ENCODE data around the gene RABGGTA. TPM values are rescaled to one million over a fixed set of nuclear protein-coding genes. Genes with fewer than 3 reads are reported as not detected.
"Not testable (repeated sequence)": the region's sequence is repeated elsewhere in the genome, so short reads cannot be mapped to it uniquely, and the experiment has no call there.

Gene RABGGTA
- total and polyA plus RNA-seq, 2 donors (not counting 1 experiment from before 2014, with no cell fraction given), result 15.1 to 21.0 TPM

- no peak overlapping the region for H3K27ac ChIP-seq (ENCODE audit: insufficient read depth, low read length)
- no peak for DNase-seq (ENCODE audit: low read depth in 2 of 2)
- H3K79me2 ChIP-seq (ENCODE audit: control insufficient read depth, insufficient read depth, low read length), result no peaks in the 10 kb centered on the region
- H3K36me3 ChIP-seq (ENCODE audit: control insufficient read depth, insufficient read depth, low read length), result no peaks in the 10 kb centered on the region
- H3K4me1 ChIP-seq (ENCODE audit: control insufficient read depth, extremely low read depth, insufficient read depth, low read length), result peaks cover 5% of the 10 kb centered on the region
- no peaks in the 10 kb centered on the region for H4K20me1 ChIP-seq (ENCODE audit: control insufficient read depth, extremely low read depth, insufficient read depth, low read length)
- H2AFZ ChIP-seq (ENCODE audit: low read length), result no peak overlapping the region
- no peaks in the 10 kb centered on the region for H3K9me3 ChIP-seq (ENCODE audit: control insufficient read depth, insufficient read depth, low read depth, low read length)
- H3K4me3 ChIP-seq (replicated peaks in 1 of 4; ENCODE audit: control extremely low read depth in 1 of 4, insufficient read depth in 1 of 4, low read depth in 3 of 4, low read length in 4 of 4), result no peak overlapping the region
- H3K27me3 ChIP-seq (ENCODE audit: control insufficient read depth, insufficient read depth, low read length), result no peaks in the 10 kb centered on the region
- no peak overlapping the region for H3K4me2 ChIP-seq (ENCODE audit: extremely low read depth, insufficient read depth, low read length)
- no peak overlapping the region for H3K9ac ChIP-seq (ENCODE audit: insufficient read depth, low read length)
- TF ChIP-seq EZH2 (IDR thresholded peaks at IDR 0.05; ENCODE audit: low read length, missing control alignments), result no peak
Observed at GRCh38 chr14:24247422-24247821, 24.0 kb downstream of the RABGGTA start.

GRCh38 chr14:24246765-24247212 is 24.6 kb downstream of the RABGGTA start:
- DNase-seq (ENCODE audit: low read depth in 2 of 2), result no peak
- peaks cover under 1% of the 10 kb centered on the region for H3K79me2 ChIP-seq (ENCODE audit: control insufficient read depth, insufficient read depth, low read length)
- no peak overlapping the region for H3K4me3 ChIP-seq (replicated peaks in 1 of 4; ENCODE audit: control extremely low read depth in 1 of 4, insufficient read depth in 1 of 4, low read depth in 3 of 4, low read length in 4 of 4)
- no peak for TF ChIP-seq CTCF (conservative IDR thresholded peaks at IDR 0.05 in 1 of 2, IDR thresholded peaks at IDR 0.05 in 1 of 2; ENCODE audit: low read depth in 1 of 2, low read length in 2 of 2)
- TF ChIP-seq EZH2 (IDR thresholded peaks at IDR 0.05; ENCODE audit: low read length, missing control alignments), result no peak
- H3K4me2 ChIP-seq (ENCODE audit: extremely low read depth, insufficient read depth, low read length), result peak overlapping the region; percentile 36
- no peak overlapping the region for H3K27ac ChIP-seq (ENCODE audit: insufficient read depth, low read length)
- no peak overlapping the region for H3K9ac ChIP-seq (ENCODE audit: insufficient read depth, low read length)
- H3K36me3 ChIP-seq (ENCODE audit: control insufficient read depth, insufficient read depth, low read length), result no peaks in the 10 kb centered on the region
- H2AFZ ChIP-seq (ENCODE audit: low read length), result peak overlapping the region; percentile 57
- peaks cover 5% of the 10 kb centered on the region for H3K4me1 ChIP-seq (ENCODE audit: control insufficient read depth, extremely low read depth, insufficient read depth, low read length)
- no peaks in the 10 kb centered on the region for H3K9me3 ChIP-seq (ENCODE audit: control insufficient read depth, insufficient read depth, low read depth, low read length)
- H3K27me3 ChIP-seq (ENCODE audit: control insufficient read depth, insufficient read depth, low read length), result no peaks in the 10 kb centered on the region
- H4K20me1 ChIP-seq (ENCODE audit: control insufficient read depth, extremely low read depth, insufficient read depth, low read length), result no peaks in the 10 kb centered on the region

GRCh38 chr14:24245350-24245749 is 26.0 kb downstream of the RABGGTA start:
- H3K4me3 ChIP-seq (replicated peaks in 1 of 4; ENCODE audit: control extremely low read depth in 1 of 4, insufficient read depth in 1 of 4, low read depth in 3 of 4, low read length in 4 of 4); DNase-seq (ENCODE audit: low read depth in 2 of 2); H4K20me1 ChIP-seq (ENCODE audit: control insufficient read depth, extremely low read depth, insufficient read depth, low read length); H3K36me3 ChIP-seq (ENCODE audit: control insufficient read depth, insufficient read depth, low read length); H3K27ac ChIP-seq (ENCODE audit: insufficient read depth, low read length); H3K9ac ChIP-seq (ENCODE audit: insufficient read depth, low read length); H3K27me3 ChIP-seq (ENCODE audit: control insufficient read depth, insufficient read depth, low read length); H3K4me1 ChIP-seq (ENCODE audit: control insufficient read depth, extremely low read depth, insufficient read depth, low read length); H3K9me3 ChIP-seq (ENCODE audit: control insufficient read depth, insufficient read depth, low read depth, low read length); H3K4me2 ChIP-seq (ENCODE audit: extremely low read depth, insufficient read depth, low read length); H2AFZ ChIP-seq (ENCODE audit: low read length): not testable (repeated sequence)
- peaks cover 13% of the 10 kb centered on the region for H3K79me2 ChIP-seq (ENCODE audit: control insufficient read depth, insufficient read depth, low read length)

GRCh38 chr14:24243336-24243836 is 28.0 kb downstream of the RABGGTA start:
- Histone ChIP-seq H4K20me1 (ENCODE audit: control insufficient read depth, extremely low read depth, insufficient read depth, low read length) (no peaks in the 10 kb centered on the region), H3K4me2 (ENCODE audit: extremely low read depth, insufficient read depth, low read length) (peak overlapping the region; percentile 89), H3K27ac (ENCODE audit: insufficient read depth, low read length) (peak overlapping the region; percentile 98), H3K4me1 (ENCODE audit: control insufficient read depth, extremely low read depth, insufficient read depth, low read length) (peaks cover 12% of the 10 kb centered on the region), H2AFZ (ENCODE audit: low read length) (peak overlapping the region; percentile 22), H3K4me3 (replicated peaks in 1 of 4; ENCODE audit: control extremely low read depth in 1 of 4, insufficient read depth in 1 of 4, low read depth in 3 of 4, low read length in 4 of 4) (peak overlapping the region; percentile 71 to 100 (median 84)), H3K27me3 (ENCODE audit: control insufficient read depth, insufficient read depth, low read length) (no peaks in the 10 kb centered on the region), H3K79me2 (ENCODE audit: control insufficient read depth, insufficient read depth, low read length) (peaks cover 20% of the 10 kb centered on the region), H3K36me3 (ENCODE audit: control insufficient read depth, insufficient read depth, low read length) (peaks cover 13% of the 10 kb centered on the region), H3K9ac (ENCODE audit: insufficient read depth, low read length) (peak overlapping the region; percentile 90), H3K9me3 (ENCODE audit: control insufficient read depth, insufficient read depth, low read depth, low read length) (no peaks in the 10 kb centered on the region)
- TF ChIP-seq EZH2 (IDR thresholded peaks at IDR 0.05; ENCODE audit: low read length, missing control alignments) (no peak), CTCF (conservative IDR thresholded peaks at IDR 0.05 in 1 of 2, IDR thresholded peaks at IDR 0.05 in 1 of 2; ENCODE audit: low read depth in 1 of 2, low read length in 2 of 2) (no peak)
- DNase-seq (ENCODE audit: low read depth in 2 of 2), result peak in 1 of 2 donors; percentile 36
